NCI-H128 (cell line): ENCODE data around the gene RASSF9.

Experiments used
- DNase-seq: peaks from one replicate; lab custom pipeline; 2025; ENCODE audit not compliant: unreplicated experiment; lab: John Stamatoyannopoulos, UW

The RASSF9 gene

GRCh38 chr12:85821759-85822158, 14.4 kb downstream of the RASSF9 start:
- no peak for DNase-seq

GRCh38 chr12:85821206-85821605, 15.0 kb downstream of the RASSF9 start:
- DNase-seq, result no peak

- DNase-seq, result no peak
These were observed 16.1 kb downstream of the RASSF9 start for GRCh38 chr12:85820101-85820500.

GRCh38 chr12:85814741-85815140, 21.5 kb downstream of the RASSF9 start:
- DNase-seq, result no peak

- no peak for DNase-seq
These were observed 22.1 kb downstream of the RASSF9 start for GRCh38 chr12:85814071-85814470.

- no peak for DNase-seq
These were observed 26.7 kb downstream of the RASSF9 start for GRCh38 chr12:85809500-85809899.

- DNase-seq, result no peak
These were observed 28.5 kb downstream of the RASSF9 start for GRCh38 chr12:85807730-85808129.

- no peak for DNase-seq
These were observed 30.6 kb downstream of the RASSF9 start for GRCh38 chr12:85805654-85806053.

- DNase-seq, result no peak
These were observed 31.5 kb downstream of the RASSF9 start for GRCh38 chr12:85804663-85805062.

- DNase-seq, result no peak
These were observed 32.3 kb downstream of the RASSF9 start for GRCh38 chr12:85803923-85804322.

GRCh38 chr12:85803231-85803630, 33.0 kb downstream of the RASSF9 start:
- no peak for DNase-seq

- DNase-seq, result no peak
These were observed 38.1 kb downstream of the RASSF9 start for GRCh38 chr12:85798122-85798521.

- DNase-seq, result no peak
These were observed 40.2 kb downstream of the RASSF9 start for GRCh38 chr12:85796001-85796400.

GRCh38 chr12:85794531-85794930, 41.7 kb downstream of the RASSF9 start:
- no peak for DNase-seq

GRCh38 chr12:85784096-85784720, 52.0 kb downstream of the RASSF9 start:
- no peak for DNase-seq

- DNase-seq, result no peak
These were observed 53.5 kb downstream of the RASSF9 start for GRCh38 chr12:85782711-85783110.

- DNase-seq, result no peak
These were observed 54.4 kb downstream of the RASSF9 start for GRCh38 chr12:85781766-85782165.

GRCh38 chr12:85779768-85780167, 56.4 kb downstream of the RASSF9 start:
- DNase-seq, result peak; percentile 16

GRCh38 chr12:85775091-85775490, 61.1 kb downstream of the RASSF9 start:
- no peak for DNase-seq

- no peak for DNase-seq
These were observed 70.7 kb downstream of the RASSF9 start for GRCh38 chr12:85765453-85765869.

GRCh38 chr12:85759623-85760022, 76.6 kb downstream of the RASSF9 start:
- DNase-seq, result no peak

- no peak for DNase-seq
These were observed 77.1 kb downstream of the RASSF9 start for GRCh38 chr12:85759091-85759490.

GRCh38 chr12:85755760-85756159, 80.4 kb downstream of the RASSF9 start:
- no peak for DNase-seq
